ENCODE results near the gene KRTAP5-1.

DNA sequence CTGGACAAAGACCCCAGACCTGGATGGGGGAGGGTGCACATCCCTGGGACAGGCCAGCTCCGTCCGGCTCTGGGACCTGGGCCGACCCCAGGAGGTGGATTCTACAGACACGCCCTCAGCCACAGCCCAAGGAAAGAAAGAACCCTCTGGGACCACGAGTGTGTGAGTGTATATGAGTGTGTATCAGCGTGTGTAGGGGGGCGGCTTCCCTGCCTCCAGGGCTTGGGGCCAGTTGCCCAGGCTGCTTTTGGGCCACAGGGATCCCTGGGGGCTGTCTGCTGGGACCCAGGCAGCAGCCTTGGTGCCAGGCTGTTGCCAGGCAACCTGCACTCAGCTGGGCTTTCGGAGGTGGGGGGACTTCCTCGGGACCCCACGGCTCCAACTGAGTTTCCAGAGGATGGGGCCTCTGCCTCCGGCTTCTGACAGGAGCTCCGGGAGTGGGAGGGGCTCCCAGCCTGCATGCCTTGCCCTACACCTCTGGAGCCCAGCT lies 21.9 kb downstream of the KRTAP5-1 start:
- TF ChIP-seq POLR2A (IDR thresholded peaks at IDR 0.05; ENCODE audit: low read depth), result no peak
- TF ChIP-seq POLR2AphosphoS5 (IDR thresholded peaks at IDR 0.05), result no peak
- no peak for TF ChIP-seq EP300 (IDR thresholded peaks at IDR 0.05)
